B cell (primary cell): ENCODE results near the gene SOHLH2. TPM values are rescaled to one million over a fixed set of nuclear protein-coding genes. Genes with fewer than 3 reads are reported as not detected.

ENCODE experiments used
- ATAC-seq: fragments of 200-7000 bp; cut with Tn5 transposase; one replicate; pipeline ENCODE4 v1.10.0; 2021; ENCODE audit warnings: low read depth, mild to moderate bottlenecking, moderate number of reproducible peaks, moderate library complexity
- CTCF ChIA-PET: fragments of 350-600 bp; sonication (Branson Sonifier 250); formaldehyde crosslinking; loops from one replicate; lab custom pipeline; 2021; ENCODE audit warnings: antibody characterized with exemption, inconsistent platforms; lab: Charles Lee
- POLR2A ChIA-PET: fragments of 350-600 bp; sonication (Branson Sonifier 250); formaldehyde crosslinking; loops from one replicate; lab custom pipeline; 2021; ENCODE audit warnings: antibody characterized with exemption; lab: Charles Lee
- DNase-seq: peaks from one replicate; pipeline ENCODE4 v3.0.0; 2013
- H2AFZ ChIP-seq: 2 replicates; pipeline ENCODE4 v1.6.1; 2012; ENCODE audit warnings: mild to moderate bottlenecking, low read depth, low read length; ENCODE audit not compliant: insufficient read depth, poor library complexity, severe bottlenecking
- H3K27ac ChIP-seq, 2 donors: 1 replicate in 1 of 2; 2 replicates in 1 of 2; pipeline ENCODE4 v1.5.1; 2012 to 2013; ENCODE audit warnings: low read length in 2 of 2, mild to moderate bottlenecking in 2 of 2, moderate library complexity in 1 of 2
- H3K27me3 ChIP-seq, 4 experiments: fragments of 200-600 bp in 1 of 4; sonication (generic) in 1 of 4; replicated peaks in 1 of 4; 1 replicate in 2 of 4; 2 replicates in 2 of 4; pipeline versions ENCODE4 v1.6.1 to v1.7.0; 2013 to 2016; ENCODE audit warnings: low read length in 3 of 4, mild to moderate bottlenecking in 2 of 4, mixed read lengths in 1 of 4, moderate library complexity in 1 of 4; ENCODE audit not compliant: insufficient read depth in 4 of 4, control insufficient read depth in 3 of 4; ENCODE audit errors: control extremely low read depth in 1 of 4
- H3K36me3 ChIP-seq, 2 experiments: replicated peaks in 1 of 2; 1 replicate in 1 of 2; 2 replicates in 1 of 2; pipeline versions ENCODE4 v1.6.1 to v1.7.1; 2013; ENCODE audit warnings: low read length in 1 of 2; ENCODE audit not compliant: insufficient read depth in 2 of 2, control insufficient read depth in 1 of 2; ENCODE audit errors: control extremely low read depth in 1 of 2, extremely low read depth in 1 of 2
- H3K4me1 ChIP-seq, 2 donors: fragments of 200-600 bp in 1 of 2; sonication (generic) in 1 of 2; 1 replicate in 1 of 2; 2 replicates in 1 of 2; pipeline versions ENCODE4 v1.5.1 to v1.6.1; 2013 to 2017; ENCODE audit warnings: low read length in 2 of 2; ENCODE audit not compliant: control insufficient read depth in 2 of 2, insufficient read depth in 2 of 2
- H3K4me2 ChIP-seq: replicated peaks from 2 replicates; pipeline ENCODE3; 2012; ENCODE audit warnings: mild to moderate bottlenecking, low read depth, low read length; ENCODE audit not compliant: poor library complexity, severe bottlenecking
- H3K4me3 ChIP-seq, 5 experiments: fragments of 200-600 bp in 1 of 5; sonication (generic) in 1 of 5; 1 replicate in 3 of 5; 2 replicates in 2 of 5; pipeline versions ENCODE4 v1.5.1 to v1.7.0; 2011 to 2016; ENCODE audit warnings: low read length in 4 of 5, mild to moderate bottlenecking in 4 of 5, low read depth in 2 of 5, control low read depth in 1 of 5, moderate library complexity in 1 of 5; ENCODE audit not compliant: insufficient read depth in 1 of 5; ENCODE audit errors: control extremely low read depth in 1 of 5, extremely low read depth in 1 of 5
- H3K79me2 ChIP-seq: fragments of 200-600 bp; sonication (generic); one replicate; pipeline ENCODE4 v1.6.0; 2016; ENCODE audit warnings: low read length; ENCODE audit not compliant: control insufficient read depth, insufficient read depth
- H3K9ac ChIP-seq: fragments of 200-600 bp; sonication (generic); 2 replicates; pipeline ENCODE4 v1.6.1; 2017; ENCODE audit warnings: mild to moderate bottlenecking, low read length, moderate library complexity
- H3K9me3 ChIP-seq, 3 donors: one replicate each; pipeline versions ENCODE4 v1.6.1 to v1.7.1; 2013; ENCODE audit warnings: low read length in 2 of 3; ENCODE audit not compliant: control insufficient read depth in 2 of 3, insufficient read depth in 1 of 3; ENCODE audit errors: control extremely low read depth in 1 of 3
- H4K20me1 ChIP-seq: 2 replicates; pipeline ENCODE4 v1.6.0; 2012; ENCODE audit warnings: mild to moderate bottlenecking, low read length; ENCODE audit not compliant: insufficient read depth, control insufficient read depth, poor library complexity, severe bottlenecking
- H3K27ac Mint-ChIP-seq: one replicate; pipeline ENCODE4 v1.8.0; 2021; ENCODE audit warnings: mixed read lengths
- H3K27me3 Mint-ChIP-seq: one replicate; pipeline ENCODE4 v1.8.0; 2021; ENCODE audit warnings: mixed read lengths
- H3K4me1 Mint-ChIP-seq: one replicate; pipeline ENCODE4 v1.8.0; 2021; ENCODE audit warnings: mixed read lengths
- H3K4me3 Mint-ChIP-seq: one replicate; pipeline ENCODE4 v1.8.0; 2021; ENCODE audit warnings: mixed read lengths
- H3K9me3 Mint-ChIP-seq: one replicate; pipeline ENCODE4 v1.8.0; 2022; ENCODE audit warnings: mixed read lengths; ENCODE audit not compliant: insufficient read depth
- CTCF ChIP-seq: fragments of 200-600 bp; IDR thresholded peaks from one replicate; pipeline ENCODE4 v1.8.0; 2022; ENCODE audit warnings: antibody characterized with exemption, mild to moderate bottlenecking
- EZH2 ChIP-seq: IDR thresholded peaks from 2 replicates; pipeline ENCODE4 v1.6.1; 2012; ENCODE audit warnings: borderline replicate concordance, low read depth, mild to moderate bottlenecking, moderate library complexity, low read length; ENCODE audit not compliant: insufficient read depth, poor library complexity, severe bottlenecking
- WGBS: methylation state at CpG from one replicate; pipeline ENCODE4 v1.1.5; 2013; ENCODE audit warnings: missing lambda C conversion rate; ENCODE audit not compliant: insufficient coverage; 5-methylcytosine and 5-hydroxymethylcytosine counted together
- intact Hi-C: fragments of 100-400 bp; cut with micrococcal nuclease; formaldehyde crosslinking; loops from one replicate; pipeline ENCODE4 v1.10.0; 2022
- polyA plus RNA-seq: library from polyadenylated mRNA; depleted of rRNA; stranded (reverse); fragments of >200 nt; gene quantifications from 2 replicates; pipeline ENCODE4 v1.2.3, GENCODE V29; 2012
- total RNA-seq, 2 donors: library from RNA; stranded (reverse); fragments of 120-200 nt in 1 of 2; gene quantifications; 1 replicate in 1 of 2; 2 replicates in 1 of 2; pipeline versions ENCODE4 v1.2.3 to v1.2.4, GENCODE V29; 2013 to 2022

The SOHLH2 gene
- total and polyA plus RNA-seq, 2 donors (not counting 1 experiment from before 2014, with no cell fraction given) = not detected

GRCh38 chr13:36154567-36155291 is 59.6 kb downstream of the SOHLH2 start:
- no peak overlapping the region for H3K4me2 ChIP-seq
- intact Hi-C loops = no loop called here
- ATAC-seq = no peak
- H3K9ac ChIP-seq = no peak overlapping the region
- ChIA-PET POLR2A (no interaction called here), CTCF (no interaction called here)
- no peak overlapping the region for H3K27ac ChIP-seq
- H3K36me3 ChIP-seq = no peaks in the 10 kb centered on the region
- H3K27ac Mint-ChIP-seq = no peak overlapping the region
- H2AFZ ChIP-seq = no peak overlapping the region
- H3K4me3 Mint-ChIP-seq = no peak overlapping the region
- no peaks in the 10 kb centered on the region for H4K20me1 ChIP-seq
- no peak overlapping the region for H3K4me3 ChIP-seq
- peaks cover 0 to 8% (median 0%) of the 10 kb centered on the region in 3 donors for H3K9me3 ChIP-seq
- 22% methylated on average over 29 of the region's 35 CpGs for WGBS
- H3K79me2 ChIP-seq = no peaks in the 10 kb centered on the region
- peaks cover 0 to 5% (median 0%) of the 10 kb centered on the region in 4 experiments for H3K27me3 ChIP-seq
- peaks cover 5% of the 10 kb centered on the region for H3K27me3 Mint-ChIP-seq
- DNase-seq = no peak
- H3K9me3 Mint-ChIP-seq = no peaks in the 10 kb centered on the region
- H3K4me1 ChIP-seq = no peaks in the 10 kb centered on the region
- H3K4me1 Mint-ChIP-seq = no peaks in the 10 kb centered on the region
- TF ChIP-seq CTCF = no peak
- no peak for TF ChIP-seq EZH2

- Mint-ChIP-seq H3K27ac (no peak overlapping the region), H3K4me1 (no peaks in the 10 kb centered on the region), H3K4me3 (no peak overlapping the region), H3K9me3 (no peaks in the 10 kb centered on the region), H3K27me3 (peaks cover 5% of the 10 kb centered on the region)
- no CpG with 5 or more reads among the region's 1 CpG for WGBS
- no peak for TF ChIP-seq EZH2
- TF ChIP-seq CTCF = no peak
- Histone ChIP-seq H3K9ac (no peak overlapping the region), H3K9me3 (peaks cover 0 to 8% (median 0%) of the 10 kb centered on the region in 3 donors), H3K27ac (no peak overlapping the region), H3K36me3 (no peaks in the 10 kb centered on the region), H3K4me3 (no peak overlapping the region), H2AFZ (no peak overlapping the region), H3K79me2 (no peaks in the 10 kb centered on the region), H3K27me3 (peaks cover 0 to 3% (median 0%) of the 10 kb centered on the region in 4 experiments), H3K4me2 (no peak overlapping the region), H4K20me1 (no peaks in the 10 kb centered on the region), H3K4me1 (no peaks in the 10 kb centered on the region)
- intact Hi-C loops = no loop called here
- ATAC-seq (no peak), DNase-seq (no peak)
- ChIA-PET CTCF (no interaction called here), POLR2A (no interaction called here)
These were observed 62.8 kb downstream of the SOHLH2 start for GRCh38 chr13:36151591-36151990.
